ENCODE data around the gene TGFBR3.

DNA sequence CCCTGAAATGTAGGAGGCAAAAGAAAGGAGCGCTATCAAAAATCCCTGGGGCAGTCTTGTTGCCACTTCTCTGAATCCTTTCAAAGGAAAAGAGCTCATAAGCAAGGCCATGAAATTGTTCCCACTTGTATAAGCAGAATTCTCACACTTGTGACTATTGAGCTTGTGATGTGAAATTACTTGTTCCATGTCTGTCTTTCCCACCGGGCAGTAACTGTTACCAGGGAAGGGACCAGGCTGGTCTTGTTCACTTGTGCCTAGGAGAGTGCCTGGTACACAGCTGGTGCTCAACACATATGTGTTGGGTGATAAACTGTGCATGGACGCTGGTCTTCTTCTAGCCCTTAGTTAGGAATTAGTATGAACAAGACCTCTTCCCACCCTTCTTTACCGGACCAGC, 234.7 kb downstream of the TGFBR3 start:
- TF ChIP-seq POLR2AphosphoS5 (IDR thresholded peaks at IDR 0.05; ENCODE audit: low read depth, low read length) (no peak), POLR2A (IDR thresholded peaks at IDR 0.05; ENCODE audit: low read depth, low read length) (no peak)
